GM12878 (cell line): Measurements from ENCODE around the gene ANK3. TPM values are rescaled to one million over a fixed set of nuclear protein-coding genes. Genes with fewer than 3 reads are reported as not detected.

Source experiments
- ATAC-seq: fragments of 200-7000 bp; cut with Tn5 transposase; 3 replicates; pipeline ENCODE4 v1.9.1; 2020; ENCODE audit warnings: mild to moderate bottlenecking, moderate library complexity
- BruUV-seq: library from RNA; stranded (reverse); fragments of 400-500 nt; replicated peaks from 2 replicates; lab custom pipeline; 2021; lab: Mats Ljungman, UMichigan
- CTCF ChIA-PET: fragments of 300-600 bp; sonication (Branson Sonifier 250); formaldehyde crosslinking; extraction: SDS; loops from one replicate; lab custom pipeline; 2021; ENCODE audit warnings: inconsistent platforms; lab: Yijun Ruan, JAX
- POLR2A ChIA-PET: fragments of 350-600 bp; formaldehyde crosslinking; extraction: SDS; loops from one replicate; lab custom pipeline; 2021; ENCODE audit warnings: inconsistent platforms; lab: Charles Lee
- RAD21 ChIA-PET: fragments of 300-600 bp; sonication (Branson Sonifier 250); formaldehyde crosslinking; loops from one replicate; lab custom pipeline; 2023; ENCODE audit warnings: antibody characterized with exemption; ENCODE audit not compliant: unreplicated experiment; lab: Charles Lee
- SMC1A ChIA-PET: fragments of 300-600 bp; sonication (Branson Sonifier 250); formaldehyde crosslinking; loops from one replicate; lab custom pipeline; 2023; ENCODE audit not compliant: unreplicated experiment, uncharacterized antibody; lab: Charles Lee
- DNase-seq: peaks from one replicate; pipeline ENCODE4 v3.0.0-alpha.2; 2011; ENCODE audit warnings: low read depth, low spot score
- FAIRE-seq: peaks from 3 replicates; lab custom pipeline; 2011; peaks lifted over from hg19 to GRCh38; lab: Jason Lieb, UNC
- H2AFZ ChIP-seq: 2 replicates; pipeline ENCODE4 v1.6.0; 2011; ENCODE audit warnings: low read depth, low read length, control low read depth; ENCODE audit not compliant: control insufficient read depth
- H3K27ac ChIP-seq: 2 replicates; pipeline ENCODE4 v1.5.1; 2011; ENCODE audit warnings: control low read depth; ENCODE audit not compliant: control insufficient read depth, insufficient read depth
- H3K27me3 ChIP-seq, 2 experiments: replicated peaks in 1 of 2; 2 replicates each; pipeline versions ENCODE4 v1.6.0 to v1.6.1; 2011; ENCODE audit warnings: low read length in 1 of 2; ENCODE audit not compliant: control insufficient read depth in 2 of 2, insufficient read depth in 2 of 2
- H3K36me3 ChIP-seq, 2 experiments: 2 replicates each; pipeline ENCODE4 v1.5.1; 2011; ENCODE audit warnings: low read length in 1 of 2; ENCODE audit not compliant: control insufficient read depth in 2 of 2, insufficient read depth in 2 of 2
- H3K4me1 ChIP-seq: 2 replicates; pipeline ENCODE4 v1.6.1; 2011; ENCODE audit warnings: mild to moderate bottlenecking, low read length, moderate library complexity, mixed read lengths; ENCODE audit not compliant: control insufficient read depth, insufficient read depth
- H3K4me2 ChIP-seq: 2 replicates; pipeline ENCODE4 v1.6.0; 2011; ENCODE audit warnings: control low read depth; ENCODE audit not compliant: control insufficient read depth, insufficient read depth
- H3K4me3 ChIP-seq: fragments of 200-600 bp; sonication (generic); 2 replicates; pipeline ENCODE4 v1.5.1; 2016
- H3K79me2 ChIP-seq: 2 replicates; pipeline ENCODE4 v1.6.0; 2011; ENCODE audit warnings: low read length; ENCODE audit not compliant: control insufficient read depth, insufficient read depth
- H3K9ac ChIP-seq: 2 replicates; pipeline ENCODE4 v1.8.0; 2011; ENCODE audit warnings: low read length, control low read depth, mixed read lengths; ENCODE audit not compliant: control insufficient read depth, insufficient read depth
- H3K9me3 ChIP-seq: replicated peaks from 3 replicates; pipeline ENCODE4 v1.5.1; 2011; ENCODE audit warnings: mild to moderate bottlenecking, low read length; ENCODE audit not compliant: control insufficient read depth, insufficient read depth
- H4K20me1 ChIP-seq: 2 replicates; pipeline ENCODE4 v1.6.0; 2011; ENCODE audit not compliant: control insufficient read depth, insufficient read depth
- ESRRA ChIP-seq: IDR thresholded peaks from 2 replicates; pipeline ENCODE4 v1.6.1; 2012; ENCODE audit warnings: mild to moderate bottlenecking, low read length, improper control_type of control experiment
- FOS ChIP-seq: IDR thresholded peaks from 3 replicates; pipeline ENCODE4 v1.6.1; 2011; ENCODE audit warnings: borderline replicate concordance; ENCODE audit not compliant: insufficient read length; ENCODE audit errors: extremely low read depth
- IRF4 ChIP-seq: IDR thresholded peaks from 2 replicates; pipeline ENCODE4 v1.6.1; 2011; ENCODE audit warnings: low read depth, low read length
- MEF2A ChIP-seq: IDR thresholded peaks from 2 replicates; pipeline ENCODE4 v1.6.1; 2011; ENCODE audit warnings: low read depth, mild to moderate bottlenecking, low read length, moderate library complexity; ENCODE audit not compliant: insufficient read depth
- NFYA ChIP-seq: IDR thresholded peaks from 2 replicates; pipeline ENCODE4 v1.6.1; 2011; ENCODE audit warnings: low read depth, mild to moderate bottlenecking, low read length, improper control_type of control experiment, borderline replicate concordance
- POLR2AphosphoS2 ChIP-seq: IDR thresholded peaks from 2 replicates; pipeline ENCODE4 v1.6.1; 2011; ENCODE audit warnings: low read depth, mild to moderate bottlenecking, low read length, improper control_type of control experiment, moderate library complexity
- RAD21 ChIP-seq: IDR thresholded peaks from 2 replicates; pipeline ENCODE4 v1.6.1; 2011; ENCODE audit warnings: mild to moderate bottlenecking, low read depth, low read length, moderate library complexity; ENCODE audit not compliant: insufficient read depth
- STAT3 ChIP-seq: IDR thresholded peaks from 2 replicates; pipeline ENCODE4 v1.6.1; 2011; ENCODE audit warnings: low read depth, low read length, improper control_type of control experiment
- YY1 ChIP-seq: IDR thresholded peaks from 2 replicates; pipeline ENCODE4 v1.6.1; 2011; ENCODE audit warnings: low read depth, mild to moderate bottlenecking, low read length
- WGBS: methylation state at CpG from one replicate; pipeline ENCODE4 v1.1.6; 2016; ENCODE audit warnings: low lambda C conversion rate; ENCODE audit not compliant: insufficient replicate concordance, insufficient coverage; ENCODE audit errors: missing lambda C conversion rate; 5-methylcytosine and 5-hydroxymethylcytosine counted together
- in situ Hi-C: fragments of 300-500 bp; cut with MboI; formaldehyde crosslinking; loops from 9 replicates; pipeline ENCODE4 v1.14.3; 2018; ENCODE audit warnings: mixed read lengths
- intact Hi-C: fragments of 100-400 bp; cut with micrococcal nuclease; formaldehyde crosslinking; loops from one replicate; pipeline ENCODE4 v1.14.2; 2022; ENCODE audit not compliant: unreplicated experiment
- polyA plus RNA-seq, 11 experiments: library from polyadenylated mRNA; depleted of rRNA in 4 of 11; unstranded in 6 of 11; stranded (reverse) in 5 of 11; fragments of >200 nt; fragmentation: Nextera tagmentation in 4 of 11; fragmentation: Illumina TruSeq in 1 of 11; extraction: Ambion mirVana in 4 of 11; extraction: Trizol in 1 of 11; gene quantifications; 1 replicate in 1 of 11; 2 replicates in 10 of 11; pipeline versions ENCODE4 v1.2.1 to v1.2.3, GENCODE V29; 2011 to 2016; ENCODE audit warnings: inconsistent platforms in 2 of 11, missing spikeins in 2 of 11, low read depth in 1 of 11
- total RNA-seq, 4 experiments: library from RNA; depleted of rRNA in 3 of 4; stranded (reverse); fragments of >200 nt in 3 of 4; fragmentation: Illumina TruSeq in 1 of 4; extraction: Trizol in 1 of 4; gene quantifications; 2 replicates each; pipeline versions ENCODE4 v1.2.1 to v1.2.3, GENCODE V29; 2013 to 2021
- TF ChIP-seq, protein P1 (sequence below): fragments of 450-650 bp; IDR thresholded peaks from 2 replicates; pipeline ENCODE4 v1.6.1; 2018; ENCODE audit warnings: mild to moderate bottlenecking, low read depth, moderate library complexity; ENCODE audit not compliant: partially characterized antibody
- TF ChIP-seq, protein P2 (sequence below): fragments of 450-650 bp; formaldehyde crosslinking; IDR thresholded peaks from 2 replicates; pipeline ENCODE4 v1.4.0; 2020; ENCODE audit warnings: mild to moderate bottlenecking, moderate library complexity

Gene ANK3
- total and polyA plus RNA-seq, 10 of the 15 experiments (the other 5 are each of a cell fraction or from before 2014, with no cell fraction given) = 0.06 to 0.82 (median 0.20) TPM; not detected in 2

DNA sequence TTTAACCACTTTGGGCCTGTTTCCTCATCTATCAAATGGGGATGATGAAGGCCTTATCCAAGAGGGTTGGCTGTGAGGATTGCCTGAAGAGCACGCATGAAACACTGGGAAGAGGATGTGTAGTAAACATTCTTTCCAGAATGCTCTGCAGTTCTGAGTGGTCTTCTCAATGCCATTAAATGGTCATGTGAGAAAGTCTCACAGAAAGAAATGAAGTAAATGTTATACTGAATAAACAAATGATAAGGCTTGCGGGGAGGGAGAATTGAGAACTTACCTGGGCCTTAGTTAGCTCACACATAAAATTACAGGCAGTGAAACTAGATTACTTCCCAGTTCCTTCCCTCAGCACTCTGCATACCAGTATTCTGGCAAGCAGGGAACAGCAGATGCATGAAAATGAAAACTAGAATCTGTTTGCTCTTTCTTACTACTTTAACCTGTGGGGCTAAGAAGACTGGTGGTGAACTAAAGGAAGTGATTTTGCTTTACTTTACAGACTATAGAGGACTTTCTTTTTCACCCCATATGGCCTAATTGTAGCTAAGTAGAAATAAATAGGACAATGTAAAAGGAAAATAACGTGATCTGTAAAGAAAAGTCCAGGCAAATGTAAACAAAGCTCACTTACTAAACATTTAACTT is 348.1 kb downstream of the ANK3 start (continued):
- TF ChIP-seq IRF4 (no peak), MEF2A (no peak)
- TF ChIP-seq, protein P1, sequence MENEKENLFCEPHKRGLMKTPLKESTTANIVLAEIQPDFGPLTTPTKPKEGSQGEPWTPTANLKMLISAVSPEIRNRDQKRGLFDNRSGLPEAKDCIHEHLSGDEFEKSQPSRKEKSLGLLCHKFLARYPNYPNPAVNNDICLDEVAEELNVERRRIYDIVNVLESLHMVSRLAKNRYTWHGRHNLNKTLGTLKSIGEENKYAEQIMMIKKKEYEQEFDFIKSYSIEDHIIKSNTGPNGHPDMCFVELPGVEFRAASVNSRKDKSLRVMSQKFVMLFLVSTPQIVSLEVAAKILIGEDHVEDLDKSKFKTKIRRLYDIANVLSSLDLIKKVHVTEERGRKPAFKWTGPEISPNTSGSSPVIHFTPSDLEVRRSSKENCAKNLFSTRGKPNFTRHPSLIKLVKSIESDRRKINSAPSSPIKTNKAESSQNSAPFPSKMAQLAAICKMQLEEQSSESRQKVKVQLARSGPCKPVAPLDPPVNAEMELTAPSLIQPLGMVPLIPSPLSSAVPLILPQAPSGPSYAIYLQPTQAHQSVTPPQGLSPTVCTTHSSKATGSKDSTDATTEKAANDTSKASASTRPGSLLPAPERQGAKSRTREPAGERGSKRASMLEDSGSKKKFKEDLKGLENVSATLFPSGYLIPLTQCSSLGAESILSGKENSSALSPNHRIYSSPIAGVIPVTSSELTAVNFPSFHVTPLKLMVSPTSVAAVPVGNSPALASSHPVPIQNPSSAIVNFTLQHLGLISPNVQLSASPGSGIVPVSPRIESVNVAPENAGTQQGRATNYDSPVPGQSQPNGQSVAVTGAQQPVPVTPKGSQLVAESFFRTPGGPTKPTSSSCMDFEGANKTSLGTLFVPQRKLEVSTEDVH = no peak

DNA sequence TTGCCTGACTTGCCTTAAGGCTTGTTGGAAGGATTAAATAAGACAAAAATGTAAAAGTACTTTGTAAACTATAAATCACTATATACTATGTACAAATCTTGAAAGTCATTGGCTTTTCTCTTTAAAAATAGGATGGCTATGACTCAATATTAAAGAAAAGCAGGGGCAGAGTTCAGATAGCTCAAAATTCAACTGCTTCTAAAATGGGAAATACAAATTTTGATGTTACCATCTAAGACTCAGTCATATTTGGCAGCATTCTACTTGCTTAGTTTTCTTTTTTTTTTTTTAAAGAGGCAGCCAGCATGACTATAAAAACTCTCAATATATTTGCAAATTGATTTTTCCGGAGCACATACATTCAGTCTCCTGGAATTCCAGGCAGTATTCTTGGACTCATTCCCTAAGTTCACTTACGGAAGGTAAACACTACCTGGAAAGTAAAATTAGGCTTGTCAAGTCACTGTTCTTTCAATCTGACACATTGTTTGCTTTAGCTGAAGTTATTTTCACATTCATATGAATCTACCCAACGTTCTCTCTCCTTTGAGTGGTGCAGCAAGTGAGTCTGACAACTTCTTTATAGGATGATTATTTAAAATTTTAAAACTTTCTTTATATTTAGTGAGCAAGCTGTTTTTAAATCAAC is 349.5 kb downstream of the ANK3 start:
- no peak overlapping the region for H3K4me2 ChIP-seq
- no peaks in the 10 kb centered on the region for H3K36me3 ChIP-seq
- ChIA-PET SMC1A (interaction anchor here (0.7 to 2.0 kb wide), 8 partner anchors 10 to 1013 kb away, joined by 3 to 5 read pairs (median 4); no protein-coding TSS in a partner anchor), POLR2A (no interaction called here), CTCF (interaction anchor here (0.5 to 2.7 kb wide), 5 partner anchors 10 to 416 kb away, joined by 3 to 12 read pairs (median 5); no protein-coding TSS in a partner anchor), RAD21 (no interaction called here)
- intact Hi-C loops (no loop called here), in situ Hi-C loops (no loop called here)
- no peak overlapping the region for H2AFZ ChIP-seq
- BruUV-seq = no TSS peak
- ATAC-seq (no peak), FAIRE-seq (no peak), DNase-seq (no peak)
- no peak overlapping the region for H3K27ac ChIP-seq
- WGBS = 50% methylated on average over 3 of the region's 3 CpGs
- no peak overlapping the region for H3K9ac ChIP-seq
- H3K79me2 ChIP-seq = no peaks in the 10 kb centered on the region
- H3K4me1 ChIP-seq = peaks cover 6% of the 10 kb centered on the region; the same call in 1 of the 2 replicates
- TF ChIP-seq STAT3 (no peak), FOS (no peak), NFYA (no peak), RAD21 (no peak), ESRRA (no peak), POLR2AphosphoS2 (no peak), YY1 (no peak)
- TF ChIP-seq, protein P2, sequence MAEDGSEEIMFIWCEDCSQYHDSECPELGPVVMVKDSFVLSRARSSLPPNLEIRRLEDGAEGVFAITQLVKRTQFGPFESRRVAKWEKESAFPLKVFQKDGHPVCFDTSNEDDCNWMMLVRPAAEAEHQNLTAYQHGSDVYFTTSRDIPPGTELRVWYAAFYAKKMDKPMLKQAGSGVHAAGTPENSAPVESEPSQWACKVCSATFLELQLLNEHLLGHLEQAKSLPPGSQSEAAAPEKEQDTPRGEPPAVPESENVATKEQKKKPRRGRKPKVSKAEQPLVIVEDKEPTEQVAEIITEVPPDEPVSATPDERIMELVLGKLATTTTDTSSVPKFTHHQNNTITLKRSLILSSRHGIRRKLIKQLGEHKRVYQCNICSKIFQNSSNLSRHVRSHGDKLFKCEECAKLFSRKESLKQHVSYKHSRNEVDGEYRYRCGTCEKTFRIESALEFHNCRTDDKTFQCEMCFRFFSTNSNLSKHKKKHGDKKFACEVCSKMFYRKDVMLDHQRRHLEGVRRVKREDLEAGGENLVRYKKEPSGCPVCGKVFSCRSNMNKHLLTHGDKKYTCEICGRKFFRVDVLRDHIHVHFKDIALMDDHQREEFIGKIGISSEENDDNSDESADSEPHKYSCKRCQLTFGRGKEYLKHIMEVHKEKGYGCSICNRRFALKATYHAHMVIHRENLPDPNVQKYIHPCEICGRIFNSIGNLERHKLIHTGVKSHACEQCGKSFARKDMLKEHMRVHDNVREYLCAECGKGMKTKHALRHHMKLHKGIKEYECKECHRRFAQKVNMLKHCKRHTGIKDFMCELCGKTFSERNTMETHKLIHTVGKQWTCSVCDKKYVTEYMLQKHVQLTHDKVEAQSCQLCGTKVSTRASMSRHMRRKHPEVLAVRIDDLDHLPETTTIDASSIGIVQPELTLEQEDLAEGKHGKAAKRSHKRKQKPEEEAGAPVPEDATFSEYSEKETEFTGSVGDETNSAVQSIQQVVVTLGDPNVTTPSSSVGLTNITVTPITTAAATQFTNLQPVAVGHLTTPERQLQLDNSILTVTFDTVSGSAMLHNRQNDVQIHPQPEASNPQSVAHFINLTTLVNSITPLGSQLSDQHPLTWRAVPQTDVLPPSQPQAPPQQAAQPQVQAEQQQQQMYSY (CRISPR knock-in tag) = no peak
- H4K20me1 ChIP-seq = no peaks in the 10 kb centered on the region
- no peaks in the 10 kb centered on the region for H3K27me3 ChIP-seq
- no peak overlapping the region for H3K4me3 ChIP-seq
- no peaks in the 10 kb centered on the region for H3K9me3 ChIP-seq
